Subcutaneous adipose tissue (tissue), 4 donors: Measurements from ENCODE around the gene DCD. TPM values are rescaled to one million over a fixed set of nuclear protein-coding genes. Genes with fewer than 3 reads are reported as not detected.

Source experiments
- total RNA-seq, 4 donors: library from RNA; depleted of rRNA; stranded (reverse); fragments of >200 nt; gene quantifications; one replicate each; pipeline ENCODE4 v1.1.0, GENCODE V29; 2016
- TF ChIP-seq, protein P1 (sequence below): fragments of 450-650 bp; IDR thresholded peaks from one replicate; pipeline ENCODE4 v1.5.1; 2016; ENCODE audit warnings: low read depth, mild to moderate bottlenecking, control low read depth, antibody characterized with exemption, moderate library complexity

DCD gene
- total RNA-seq, 4 donors from 2014 or later = not detected

DNA sequence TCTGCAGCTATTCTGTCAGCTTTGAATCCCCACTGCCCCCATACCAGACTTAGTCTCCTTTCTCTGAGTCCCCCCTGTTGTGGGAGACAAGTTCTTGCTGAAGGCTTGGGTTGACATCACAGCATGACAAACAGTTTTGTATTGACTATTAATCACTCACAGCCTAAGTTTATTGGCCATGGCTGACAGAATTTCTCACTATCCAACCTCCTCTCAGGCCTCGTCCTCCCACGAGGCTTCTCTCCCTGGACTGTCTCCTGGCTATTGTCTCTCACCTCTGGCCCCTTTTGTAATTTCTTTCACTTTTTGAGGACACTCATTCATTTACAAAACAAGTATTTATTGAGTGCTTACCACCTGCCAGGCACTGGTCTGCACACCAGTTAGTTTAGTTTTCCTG, 35.2 kb upstream of the DCD start:
- TF ChIP-seq, protein P1, sequence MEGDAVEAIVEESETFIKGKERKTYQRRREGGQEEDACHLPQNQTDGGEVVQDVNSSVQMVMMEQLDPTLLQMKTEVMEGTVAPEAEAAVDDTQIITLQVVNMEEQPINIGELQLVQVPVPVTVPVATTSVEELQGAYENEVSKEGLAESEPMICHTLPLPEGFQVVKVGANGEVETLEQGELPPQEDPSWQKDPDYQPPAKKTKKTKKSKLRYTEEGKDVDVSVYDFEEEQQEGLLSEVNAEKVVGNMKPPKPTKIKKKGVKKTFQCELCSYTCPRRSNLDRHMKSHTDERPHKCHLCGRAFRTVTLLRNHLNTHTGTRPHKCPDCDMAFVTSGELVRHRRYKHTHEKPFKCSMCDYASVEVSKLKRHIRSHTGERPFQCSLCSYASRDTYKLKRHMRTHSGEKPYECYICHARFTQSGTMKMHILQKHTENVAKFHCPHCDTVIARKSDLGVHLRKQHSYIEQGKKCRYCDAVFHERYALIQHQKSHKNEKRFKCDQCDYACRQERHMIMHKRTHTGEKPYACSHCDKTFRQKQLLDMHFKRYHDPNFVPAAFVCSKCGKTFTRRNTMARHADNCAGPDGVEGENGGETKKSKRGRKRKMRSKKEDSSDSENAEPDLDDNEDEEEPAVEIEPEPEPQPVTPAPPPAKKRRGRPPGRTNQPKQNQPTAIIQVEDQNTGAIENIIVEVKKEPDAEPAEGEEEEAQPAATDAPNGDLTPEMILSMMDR = no peak

DNA sequence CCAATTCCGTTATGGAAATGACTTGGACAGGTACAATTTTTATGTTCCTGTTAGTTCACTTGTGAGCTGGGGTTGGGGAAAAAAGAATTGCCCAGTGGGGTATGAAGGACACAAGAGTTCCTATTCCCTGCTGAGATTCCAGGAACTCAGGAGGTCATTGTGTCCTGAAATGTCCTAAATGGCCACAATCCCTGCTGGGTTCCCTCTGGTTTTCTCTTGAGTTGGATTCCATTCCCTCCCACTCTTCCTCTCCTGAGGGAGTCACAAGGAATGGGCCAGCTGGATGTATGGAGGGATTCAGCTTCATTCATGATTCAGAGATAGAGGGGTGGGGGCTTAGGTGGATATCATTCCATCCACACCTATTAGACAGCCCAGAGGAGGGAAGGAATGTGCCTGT, 34.5 kb upstream of the DCD start:
- TF ChIP-seq, protein P1 = no peak

DNA sequence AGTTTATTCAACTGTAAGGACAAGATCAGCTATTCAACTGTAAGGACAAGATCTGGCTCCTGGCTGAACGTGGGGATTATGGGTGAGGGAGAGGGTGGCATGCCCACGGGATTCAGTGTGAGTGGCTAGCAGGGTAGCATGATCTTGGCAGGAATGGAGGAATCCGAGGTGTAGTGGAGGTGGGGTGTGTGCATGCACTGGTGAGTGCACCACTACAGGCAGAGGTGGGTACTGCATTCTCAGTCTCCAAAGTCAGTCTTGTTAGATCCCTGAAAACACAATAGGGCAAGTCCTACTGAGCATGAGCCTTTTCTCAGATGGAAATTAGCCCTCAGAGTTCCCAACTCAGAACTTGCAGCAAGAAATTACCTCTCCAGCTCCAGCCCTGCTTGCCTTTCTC, 32.2 kb upstream of the DCD start:
- TF ChIP-seq, protein P1 = no peak

DNA sequence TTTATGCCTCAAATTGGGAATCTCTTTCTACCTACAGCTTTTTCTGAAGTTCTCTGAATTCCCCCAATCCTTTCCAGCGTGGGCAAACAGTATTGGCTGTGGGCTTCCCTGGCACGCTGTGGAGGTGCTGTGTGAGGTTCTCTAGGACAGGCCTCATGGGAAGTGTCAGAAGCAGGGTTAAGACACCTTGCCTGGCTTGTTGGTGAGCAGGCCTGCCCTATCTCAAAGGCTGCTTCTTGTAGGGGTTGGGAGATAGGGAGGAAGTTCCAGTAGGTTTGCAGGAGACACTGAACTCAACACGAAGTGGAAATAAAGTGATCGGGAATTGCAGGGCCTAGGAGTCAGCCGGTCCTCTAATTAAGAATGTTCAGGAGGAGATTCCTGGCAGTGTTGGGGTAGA, 30.0 kb upstream of the DCD start:
- TF ChIP-seq, protein P1 = no peak

DNA sequence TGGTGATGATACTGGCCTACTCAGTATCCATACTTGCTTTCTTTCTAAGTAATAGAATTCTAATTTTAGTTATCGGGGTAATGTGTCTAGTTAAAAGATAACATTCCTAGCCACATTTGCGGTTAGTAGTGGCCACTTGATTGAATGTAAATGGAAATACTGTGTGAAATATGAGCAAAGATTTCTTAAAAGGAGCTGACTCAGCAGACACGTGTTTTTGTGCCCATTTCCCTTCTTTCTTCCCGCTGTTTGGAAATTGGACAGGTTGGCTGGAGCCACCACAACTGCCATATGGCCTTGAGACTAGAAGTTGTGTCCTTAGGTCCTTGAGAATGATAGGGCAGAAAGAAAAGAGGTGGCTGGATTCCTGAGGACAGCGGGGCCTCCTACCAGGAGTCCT, 19.8 kb upstream of the DCD start:
- TF ChIP-seq, protein P1 = no peak

DNA sequence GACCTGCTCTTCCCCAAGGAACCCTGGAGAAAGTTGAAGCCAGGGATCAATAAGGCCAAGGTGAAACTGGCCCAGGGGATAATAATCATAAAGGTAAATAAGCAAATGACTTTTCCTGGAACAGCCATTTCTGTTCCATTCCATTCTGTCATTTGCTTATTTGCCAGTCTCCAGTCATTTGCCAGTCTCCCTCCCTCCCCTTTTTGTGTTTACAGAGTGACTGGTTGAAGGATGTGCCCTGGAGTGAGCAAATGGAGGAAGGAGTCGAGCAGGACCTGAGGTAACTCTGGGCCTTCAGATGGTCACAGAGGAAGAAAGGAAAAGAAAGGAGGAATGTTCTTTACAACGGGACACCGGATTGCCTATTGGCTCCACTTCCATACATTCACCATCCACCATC, 17.8 kb upstream of the DCD start:
- TF ChIP-seq, protein P1 = no peak

DNA sequence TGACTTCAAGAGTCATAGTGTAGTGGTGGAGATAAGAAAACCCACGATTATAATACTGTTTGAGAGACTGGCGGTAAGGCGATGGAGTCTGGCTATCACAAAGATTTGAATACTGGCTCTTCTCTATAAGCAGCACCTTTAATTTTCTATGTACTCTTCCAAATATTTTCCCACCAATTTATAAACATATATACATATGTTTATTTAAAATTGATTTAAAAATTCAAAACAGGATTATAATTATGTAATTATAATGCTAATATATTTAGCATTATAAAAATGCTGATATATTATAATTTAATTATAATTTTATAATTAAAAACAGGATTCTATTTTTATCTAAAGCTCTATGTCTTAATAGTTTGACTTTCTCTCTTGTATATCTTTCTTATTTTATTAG, 15.4 kb upstream of the DCD start:
- TF ChIP-seq, protein P1 = no peak
